Central memory CD8-positive, alpha-beta T cell (primary cell): Measurements from ENCODE around the gene TMEM204.

ENCODE experiments used
- ATAC-seq: fragments of 150-1000 bp; cut with Tn5 transposase; replicated peaks from 2 replicates; pipeline ENCODE4 v1.10.0; 2022; ENCODE audit warnings: mild to moderate bottlenecking, moderate FRiP score, moderate number of reproducible peaks; ENCODE audit not compliant: poor library complexity, severe bottlenecking; ENCODE audit errors: extremely low read depth
- DNase-seq, 2 donors: peaks; one replicate each; pipeline ENCODE4 v3.0.0; 2021; ENCODE audit warnings: low spot score in 2 of 2
- H3K27ac Mint-ChIP-seq: one replicate; pipeline ENCODE4 v1.8.0; 2022; ENCODE audit warnings: low read depth, mild to moderate bottlenecking, moderate library complexity, mixed read lengths
- H3K27me3 Mint-ChIP-seq: one replicate; pipeline ENCODE4 v1.8.0; 2022; ENCODE audit warnings: mixed read lengths
- H3K36me3 Mint-ChIP-seq: one replicate; pipeline ENCODE4 v1.8.0; 2022; ENCODE audit warnings: mild to moderate bottlenecking, moderate library complexity, mixed read lengths; ENCODE audit not compliant: insufficient read depth
- H3K4me1 Mint-ChIP-seq: one replicate; pipeline ENCODE4 v1.8.0; 2022; ENCODE audit warnings: mixed read lengths
- H3K4me3 Mint-ChIP-seq: one replicate; pipeline ENCODE4 v1.8.0; 2022; ENCODE audit warnings: mild to moderate bottlenecking, moderate library complexity, mixed read lengths
- H3K9me3 Mint-ChIP-seq: one replicate; pipeline ENCODE4 v1.8.0; 2022; ENCODE audit warnings: mixed read lengths

Gene TMEM204

DNA sequence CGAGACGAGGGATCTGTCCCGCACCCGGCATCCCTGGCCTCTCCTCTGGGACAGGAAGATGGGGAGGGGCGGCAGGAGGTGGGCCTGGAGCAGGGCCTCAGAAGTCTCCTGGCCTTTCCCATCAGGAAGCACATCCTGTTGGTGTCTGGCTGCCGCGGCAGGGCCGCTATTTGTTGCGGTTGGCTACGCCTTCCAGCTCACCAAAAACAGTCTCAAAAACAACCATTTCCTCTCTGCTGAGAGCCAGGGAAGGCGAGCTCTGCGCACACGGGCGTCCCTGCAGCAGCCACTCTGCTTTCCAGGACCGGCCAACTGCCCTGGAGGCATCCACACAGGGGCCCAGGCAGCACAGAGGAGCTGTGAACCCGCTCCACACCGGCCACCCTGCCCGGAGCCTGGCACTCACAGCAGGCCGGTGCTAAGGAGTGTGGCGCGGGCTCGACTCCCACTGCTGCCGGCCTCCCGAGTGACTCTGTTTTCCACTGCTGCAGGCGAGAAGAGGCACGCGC lies at the start of gene TMEM204:
Gene TMEM204, plus strand, starts transcription at position 224 of the 509 bp plus-strand sequence. CDS start 610 bp downstream, outside the sequence.
- peak within 1 kb of the TSS; percentile 92 for H3K4me3 Mint-ChIP-seq
- H3K4me1 Mint-ChIP-seq, result peaks cover 34% of the 10 kb centered on the region
- H3K9me3 Mint-ChIP-seq, result no peaks in the 10 kb centered on the region
- ATAC-seq (peak; percentile 62), DNase-seq (no peak)
- H3K36me3 Mint-ChIP-seq, result peaks cover 22% of the 10 kb centered on the region
- H3K27ac Mint-ChIP-seq, result peak within 1 kb of the TSS; percentile 25
- no peaks in the 10 kb centered on the region for H3K27me3 Mint-ChIP-seq

DNA sequence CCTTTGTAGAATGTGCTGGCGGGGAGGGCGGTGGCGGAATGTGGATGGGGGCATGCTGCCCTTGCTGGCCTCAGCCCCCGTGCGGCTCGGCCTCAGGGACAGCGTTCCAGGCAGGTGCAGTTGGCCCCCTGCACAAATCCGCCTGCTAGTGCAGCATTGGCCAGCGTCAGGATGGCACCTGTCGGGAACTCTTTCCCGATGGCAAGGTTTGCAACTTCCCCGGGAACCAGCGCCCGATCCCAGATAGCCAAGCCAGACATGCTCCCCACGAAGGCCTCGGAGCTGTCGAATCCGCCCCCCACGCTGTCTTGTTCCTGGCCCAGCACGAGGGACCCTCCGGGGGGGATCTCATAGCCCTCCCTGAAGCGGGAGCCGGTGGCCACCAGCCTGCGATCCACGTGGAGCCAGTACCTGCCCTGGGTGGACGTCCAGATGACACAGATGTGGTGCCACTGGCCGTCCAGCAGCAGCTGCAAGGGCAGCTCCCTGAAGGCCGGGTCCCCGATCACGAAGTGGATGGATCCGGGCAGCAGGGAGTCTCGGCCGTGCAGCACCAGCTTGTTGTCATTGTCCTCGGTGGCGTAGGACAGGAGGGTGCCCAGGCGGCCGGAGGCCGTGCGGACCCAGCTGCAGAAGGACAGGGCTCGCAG lies 47.5 kb upstream of the TMEM204 start:
- no peaks in the 10 kb centered on the region for H3K4me1 Mint-ChIP-seq
- H3K9me3 Mint-ChIP-seq, result no peaks in the 10 kb centered on the region
- no peaks in the 10 kb centered on the region for H3K27me3 Mint-ChIP-seq
- no peak overlapping the region for H3K4me3 Mint-ChIP-seq
- H3K27ac Mint-ChIP-seq, result no peak overlapping the region
- no peak for DNase-seq
- no peak for ATAC-seq
- H3K36me3 Mint-ChIP-seq, result peaks cover 1% of the 10 kb centered on the region

DNA sequence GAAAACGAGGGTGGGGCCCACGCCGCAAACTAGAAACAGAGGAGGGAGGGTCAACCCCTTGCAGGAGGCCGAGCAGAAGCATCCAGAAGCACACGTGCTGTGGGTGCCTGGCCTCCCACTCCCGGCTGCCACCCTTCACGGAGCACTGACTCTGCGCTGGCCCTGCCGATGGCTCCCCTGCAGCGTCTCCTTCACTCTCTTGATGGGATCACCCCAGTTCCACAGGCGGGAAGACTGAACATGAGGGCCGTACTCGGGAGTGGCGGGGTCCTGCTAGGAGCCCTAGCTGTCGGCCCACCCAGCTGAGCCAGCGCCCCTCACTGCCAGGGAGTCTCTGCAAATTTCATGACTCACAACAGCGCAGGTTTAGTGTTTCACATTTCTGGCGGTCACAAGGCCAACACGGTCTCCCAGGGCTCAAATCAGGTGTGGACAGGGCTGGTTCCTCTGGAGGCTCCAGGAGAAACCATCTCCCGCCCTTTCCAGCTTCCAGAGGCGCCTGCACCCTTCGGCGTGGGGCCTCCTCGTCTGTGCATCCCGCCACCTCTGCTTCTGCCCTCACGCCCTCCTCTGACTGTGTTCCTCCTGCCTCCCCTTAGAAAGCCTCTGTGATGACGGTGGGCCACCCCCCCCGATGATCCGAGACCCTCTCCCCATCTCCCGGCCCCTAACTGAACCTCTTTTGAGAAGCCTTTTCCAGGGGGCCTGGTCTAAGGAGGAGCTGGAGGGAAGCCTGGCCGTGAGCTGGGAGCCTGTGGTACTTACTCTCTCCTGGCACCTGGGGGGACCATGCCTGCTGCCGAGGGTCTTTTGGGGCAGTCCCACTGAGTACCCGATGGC lies 46.7 kb upstream of the TMEM204 start:
- H3K4me3 Mint-ChIP-seq, result no peak overlapping the region
- H3K36me3 Mint-ChIP-seq, result peaks cover 1% of the 10 kb centered on the region
- no peaks in the 10 kb centered on the region for H3K27me3 Mint-ChIP-seq
- ATAC-seq, result no peak
- H3K9me3 Mint-ChIP-seq, result no peaks in the 10 kb centered on the region
- DNase-seq, result no peak
- no peak overlapping the region for H3K27ac Mint-ChIP-seq
- no peaks in the 10 kb centered on the region for H3K4me1 Mint-ChIP-seq

DNA sequence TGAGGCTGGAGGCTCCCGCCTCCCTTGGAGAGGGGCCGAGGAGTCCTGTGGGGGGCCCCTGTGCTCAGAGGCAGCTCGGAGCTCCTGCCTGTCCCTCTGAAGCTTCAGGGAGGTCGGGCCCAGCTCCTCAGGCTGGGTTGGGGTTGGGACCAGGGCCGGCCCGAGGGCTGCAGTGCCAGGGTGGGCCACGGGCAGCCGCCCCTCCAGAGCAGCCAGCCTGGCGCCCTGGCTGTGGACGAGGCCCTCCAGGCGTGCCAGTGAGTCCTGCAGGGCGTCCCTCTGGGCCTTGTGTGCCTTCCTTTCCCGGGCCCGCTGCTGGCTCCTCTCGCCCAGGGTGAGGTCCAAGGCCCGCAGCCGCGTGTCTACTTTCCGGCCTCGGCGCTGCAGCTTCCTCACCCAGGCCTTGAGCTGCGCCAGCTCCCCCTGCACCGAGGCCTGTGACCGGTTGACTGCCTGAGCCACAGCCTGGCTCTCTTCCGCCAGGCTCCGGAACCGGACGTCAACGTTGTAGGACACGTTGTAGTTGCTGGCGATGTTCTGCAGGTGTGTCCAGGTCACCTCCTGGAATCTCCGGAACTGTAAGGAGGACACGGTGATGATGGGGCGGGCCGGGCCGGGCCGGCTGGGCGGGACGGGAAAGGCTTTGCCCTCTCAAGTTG lies 45.9 kb upstream of the TMEM204 start:
- Mint-ChIP-seq H3K27me3 (no peaks in the 10 kb centered on the region), H3K36me3 (peaks cover 1% of the 10 kb centered on the region), H3K27ac (no peak overlapping the region), H3K4me3 (no peak overlapping the region), H3K4me1 (peaks cover 3% of the 10 kb centered on the region), H3K9me3 (no peaks in the 10 kb centered on the region)
- ATAC-seq (no peak), DNase-seq (no peak)

DNA sequence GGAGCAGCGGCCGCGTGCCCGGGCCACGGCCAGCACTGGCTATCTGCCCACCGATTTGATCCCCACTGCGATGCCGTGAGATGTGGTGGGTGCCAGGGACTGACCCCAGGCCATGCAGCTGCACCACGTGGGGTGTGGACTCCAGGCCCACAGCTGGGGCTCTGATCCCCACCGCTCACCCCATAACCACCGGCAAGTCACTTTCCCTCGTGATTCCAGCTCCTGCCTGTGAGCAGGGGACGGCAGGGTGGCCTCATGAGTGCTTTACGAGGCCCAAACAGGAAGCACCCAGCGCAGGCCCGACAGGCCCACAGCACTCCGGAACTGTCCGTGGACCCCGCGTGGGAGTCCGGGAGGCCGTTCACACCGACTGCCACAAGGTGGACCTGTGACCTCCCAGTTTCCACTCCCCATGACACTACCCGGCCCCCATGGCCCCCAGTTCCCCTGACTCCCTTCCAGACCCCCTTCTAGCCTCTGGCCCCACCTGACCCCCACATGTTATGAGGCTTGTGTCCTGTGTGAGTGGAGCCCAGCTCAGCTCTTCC lies 45.3 kb upstream of the TMEM204 start:
- ATAC-seq, result no peak
- Mint-ChIP-seq H3K9me3 (no peaks in the 10 kb centered on the region), H3K4me1 (peaks cover 9% of the 10 kb centered on the region), H3K4me3 (no peak overlapping the region), H3K27ac (peak overlapping the region; percentile 12), H3K36me3 (peaks cover 3% of the 10 kb centered on the region), H3K27me3 (no peaks in the 10 kb centered on the region)
- no peak for DNase-seq

DNA sequence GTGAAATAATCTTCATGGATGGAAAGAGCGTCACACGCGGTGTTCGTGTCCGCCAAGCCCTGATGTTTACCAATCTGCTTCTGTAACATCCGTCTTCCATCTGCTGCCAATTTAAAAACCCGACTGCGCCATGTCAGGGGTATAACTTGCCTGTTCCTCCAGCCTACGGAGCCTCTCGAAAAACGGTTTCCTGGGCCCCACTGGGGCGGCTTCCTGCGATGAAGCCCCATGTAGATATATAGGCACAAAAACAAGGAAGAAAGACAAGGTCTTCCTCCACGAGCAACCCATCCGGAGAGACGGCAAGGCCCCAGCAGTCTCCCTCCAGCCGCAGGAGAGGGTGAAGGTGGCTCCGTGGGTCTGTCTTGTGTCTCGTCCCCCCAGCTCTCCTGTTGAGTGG lies 44.8 kb upstream of the TMEM204 start, which contains the start of gene PTX4:
Gene PTX4, minus strand, starts transcription at position 326 of the 400 bp plus-strand sequence. Its CDS starts 35 bp downstream, at position 291.
- Mint-ChIP-seq H3K36me3 (peaks cover 3% of the 10 kb centered on the region), H3K4me3 (no peak within 1 kb of the TSS), H3K27me3 (no peaks in the 10 kb centered on the region), H3K4me1 (peaks cover 9% of the 10 kb centered on the region), H3K27ac (peak within 1 kb of the TSS; percentile 12), H3K9me3 (no peaks in the 10 kb centered on the region)
- ATAC-seq (no peak), DNase-seq (no peak)

DNA sequence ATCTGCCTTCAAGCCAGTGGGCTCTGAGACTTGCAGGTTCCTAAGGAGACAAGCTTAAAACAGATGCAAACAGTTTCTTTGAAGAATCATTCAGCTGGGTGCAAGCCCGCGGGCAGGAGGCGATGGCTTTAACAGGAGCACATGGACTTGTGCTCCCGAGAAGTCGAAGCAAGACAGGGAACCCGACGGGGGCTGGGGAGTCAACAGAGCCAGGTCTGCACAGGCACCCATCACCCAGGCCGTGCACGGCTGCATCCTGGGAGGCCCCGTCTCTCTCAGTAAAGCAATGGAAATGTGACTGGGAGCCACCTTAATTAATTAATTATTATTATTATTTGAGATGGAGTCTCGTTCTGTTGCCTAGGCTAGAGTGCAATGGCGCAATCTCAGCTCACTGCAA lies 44.4 kb upstream of the TMEM204 start:
- H3K27ac Mint-ChIP-seq, result no peak overlapping the region
- H3K4me1 Mint-ChIP-seq, result peaks cover 9% of the 10 kb centered on the region
- no peaks in the 10 kb centered on the region for H3K9me3 Mint-ChIP-seq
- no peaks in the 10 kb centered on the region for H3K27me3 Mint-ChIP-seq
- ATAC-seq (no peak), DNase-seq (no peak)
- peaks cover 3% of the 10 kb centered on the region for H3K36me3 Mint-ChIP-seq
- no peak overlapping the region for H3K4me3 Mint-ChIP-seq

DNA sequence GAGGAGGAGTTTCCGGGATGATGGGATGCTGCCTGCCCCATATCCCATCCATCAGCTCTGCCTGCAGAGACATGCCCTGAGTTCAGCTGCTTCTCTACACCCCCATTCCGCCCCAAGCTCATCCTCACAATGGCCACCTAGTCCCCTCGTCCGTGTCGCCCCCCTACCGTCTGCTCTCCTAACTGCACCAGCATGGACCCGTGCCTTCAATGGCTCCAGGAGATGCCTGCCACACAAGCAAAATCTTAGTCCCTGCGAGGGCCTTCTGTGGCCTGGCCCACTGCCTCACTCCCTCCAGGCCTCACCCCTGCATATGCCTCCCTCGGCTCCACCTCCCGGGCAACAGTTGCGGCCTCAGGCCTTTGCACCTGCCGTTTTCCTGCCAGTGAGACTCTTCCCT lies 42.1 kb upstream of the TMEM204 start:
- Mint-ChIP-seq H3K4me1 (peaks cover 9% of the 10 kb centered on the region), H3K4me3 (peak overlapping the region; percentile 38), H3K9me3 (no peaks in the 10 kb centered on the region), H3K27me3 (no peaks in the 10 kb centered on the region), H3K36me3 (peaks cover 4% of the 10 kb centered on the region), H3K27ac (no peak overlapping the region)
- DNase-seq, result no peak
- ATAC-seq, result no peak

DNA sequence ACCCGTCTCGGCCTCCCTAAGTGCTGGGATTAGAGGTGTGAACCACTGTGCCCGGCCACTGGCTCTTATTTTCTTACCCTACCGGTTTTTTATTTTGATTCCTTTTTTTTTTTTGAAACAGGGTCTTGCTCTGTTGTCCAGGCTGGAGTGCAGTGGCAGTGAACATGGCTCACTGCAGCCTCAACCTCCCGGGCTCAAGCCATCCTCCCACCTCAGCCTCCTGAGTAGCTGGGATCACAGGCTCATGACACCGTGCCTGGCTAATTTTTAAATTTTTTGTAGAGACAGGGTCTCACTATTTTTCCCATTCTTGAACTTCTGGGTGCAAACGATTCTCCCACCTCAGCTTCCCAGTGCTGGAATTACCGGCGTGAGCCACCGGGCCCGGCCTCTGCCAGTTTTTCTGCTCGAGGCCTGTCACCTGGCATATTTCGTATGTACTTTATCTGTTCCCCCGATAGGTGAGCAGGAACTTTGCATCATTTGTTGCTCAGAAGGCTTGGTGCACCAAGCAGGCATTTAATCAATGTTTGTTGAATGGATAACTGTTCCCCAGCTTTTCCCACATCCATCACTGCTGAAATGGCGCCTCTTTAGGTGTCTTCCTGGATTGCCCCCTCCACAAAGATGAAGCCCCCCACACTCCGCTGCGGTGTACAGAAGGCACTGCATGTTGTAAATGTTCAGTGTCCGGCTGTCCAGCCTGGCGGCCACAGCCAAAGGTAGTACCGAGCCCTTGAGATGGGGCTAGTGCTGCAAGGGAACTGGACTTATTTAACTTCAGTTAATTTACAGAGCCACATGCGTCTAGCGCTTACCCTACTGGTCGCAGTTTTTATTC lies 41.2 kb upstream of the TMEM204 start:
- H3K9me3 Mint-ChIP-seq, result no peaks in the 10 kb centered on the region

DNA sequence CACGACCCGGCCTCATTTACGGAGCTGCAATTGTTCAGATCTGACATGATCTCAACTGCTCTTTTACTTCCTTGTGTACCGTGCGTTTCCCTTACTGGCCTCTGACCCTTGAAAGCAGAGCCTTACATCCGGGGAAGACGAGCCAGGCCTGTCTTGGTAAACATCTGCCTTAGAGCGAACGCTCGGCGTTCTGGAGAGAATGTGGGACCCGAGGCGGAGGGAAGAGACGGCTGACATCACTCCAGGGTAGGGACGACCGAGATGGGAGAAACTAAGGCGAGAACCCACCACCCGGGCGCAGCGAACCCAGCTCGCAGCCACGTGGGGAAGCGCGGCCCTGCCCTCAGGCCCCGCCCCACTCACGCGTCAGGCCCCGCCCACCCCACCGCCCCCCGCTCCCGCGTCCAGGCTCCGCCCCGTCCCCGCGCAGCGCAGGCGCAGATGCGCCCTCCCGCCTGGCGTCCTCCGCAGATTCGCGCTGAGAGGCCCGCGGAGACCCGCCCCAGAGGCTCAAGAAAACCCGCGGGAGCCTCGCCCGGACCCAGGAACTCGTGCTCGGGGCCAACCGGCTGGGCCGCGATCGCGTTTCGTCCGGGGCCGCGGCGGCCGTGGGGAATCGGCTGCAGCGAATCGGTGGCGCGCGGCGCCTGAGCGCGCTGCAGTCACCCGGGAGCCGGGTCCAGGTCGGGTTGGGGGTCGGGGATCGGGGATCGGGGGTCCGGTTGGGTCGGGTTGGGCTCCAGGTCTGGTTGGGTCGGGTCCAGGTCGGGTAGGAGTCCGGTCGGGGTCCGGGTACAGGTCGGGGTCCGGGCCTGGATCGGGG lies 40.3 kb upstream of the TMEM204 start, which contains the start of gene TELO2:
Gene TELO2, plus strand, starts transcription at position 438 of the 823 bp plus-strand sequence. CDS start 922 bp downstream, outside the sequence.
- peak within 1 kb of the TSS; percentile 94 for H3K27ac Mint-ChIP-seq
- peaks cover 5% of the 10 kb centered on the region for H3K36me3 Mint-ChIP-seq

More for the DNA sequence above, 41.2 kb upstream of the TMEM204 start:
- Mint-ChIP-seq H3K36me3 (peaks cover 4% of the 10 kb centered on the region), H3K27me3 (no peaks in the 10 kb centered on the region), H3K27ac (peak overlapping the region; percentile 94), H3K4me1 (peaks cover 9% of the 10 kb centered on the region), H3K4me3 (peak overlapping the region; percentile 88)
- ATAC-seq (no peak), DNase-seq (no peak)

DNA sequence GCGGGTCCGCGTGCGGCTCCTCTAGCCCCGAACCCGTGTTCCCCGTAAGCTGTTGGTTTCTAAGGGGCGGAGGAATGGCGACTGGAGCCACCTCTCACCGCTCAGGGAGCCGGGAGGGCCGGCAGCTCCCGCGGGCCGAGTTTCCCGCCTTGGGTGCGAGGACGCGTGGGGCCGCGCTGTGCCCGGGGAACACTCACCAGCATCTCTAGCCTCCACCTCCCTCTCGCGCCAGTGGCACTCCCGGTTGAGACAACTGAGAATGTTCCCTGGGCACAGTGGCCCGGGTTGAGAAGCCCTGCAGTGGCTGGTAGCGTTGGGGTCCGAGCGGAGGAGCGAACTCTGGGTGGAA lies 39.7 kb upstream of the TMEM204 start:
- no peak overlapping the region for H3K27ac Mint-ChIP-seq
- ATAC-seq (peak; percentile 2), DNase-seq (no peak)
- peak overlapping the region; percentile 88 for H3K4me3 Mint-ChIP-seq
- no peaks in the 10 kb centered on the region for H3K9me3 Mint-ChIP-seq
- peaks cover 10% of the 10 kb centered on the region for H3K36me3 Mint-ChIP-seq
- no peaks in the 10 kb centered on the region for H3K27me3 Mint-ChIP-seq
- peaks cover 9% of the 10 kb centered on the region for H3K4me1 Mint-ChIP-seq

More for the DNA sequence above, 40.3 kb upstream of the TMEM204 start, which contains the start of gene TELO2:
- ATAC-seq (peak; percentile 84), DNase-seq (peak; percentile 76 to 81)
- peaks cover 9% of the 10 kb centered on the region for H3K4me1 Mint-ChIP-seq
- no peaks in the 10 kb centered on the region for H3K27me3 Mint-ChIP-seq
- no peaks in the 10 kb centered on the region for H3K9me3 Mint-ChIP-seq
- peak within 1 kb of the TSS; percentile 88 for H3K4me3 Mint-ChIP-seq
